Colonic mucosa (tissue), 4 donors: ENCODE measurements around the gene SDR39U1. TPM values are rescaled to one million over a fixed set of nuclear protein-coding genes. Genes with fewer than 3 reads are reported as not detected.

Experiments used
- DNase-seq: peaks from one replicate; pipeline ENCODE4 v3.0.0-alpha.2; 2020
- H3K27ac ChIP-seq: fragments of 200-600 bp; one replicate; pipeline ENCODE4 v1.8.0; 2021
- H3K27me3 ChIP-seq: fragments of 200-600 bp; one replicate; pipeline ENCODE4 v1.8.0; 2021
- H3K36me3 ChIP-seq: fragments of 200-600 bp; one replicate; pipeline ENCODE4 v1.8.0; 2021
- H3K4me1 ChIP-seq: fragments of 200-600 bp; one replicate; pipeline ENCODE4 v1.8.0; 2021; ENCODE audit warnings: mild to moderate bottlenecking
- H3K4me3 ChIP-seq: fragments of 200-600 bp; one replicate; pipeline ENCODE4 v1.8.0; 2021
- H3K9ac ChIP-seq, 2 donors: one replicate each; pipeline ENCODE4 v1.7.0; 2013; ENCODE audit warnings: control low read depth in 2 of 2, low read depth in 2 of 2, low read length in 2 of 2
- H3K9me3 ChIP-seq: fragments of 200-600 bp; one replicate; pipeline ENCODE4 v1.8.0; 2021
- intact Hi-C: fragments of 100-400 bp; cut with DNase I; formaldehyde crosslinking; loops from one replicate; pipeline ENCODE4 v1.14.1; 2022
- total RNA-seq, 2 donors: library from RNA; stranded (reverse); fragmentation: NEBNext Ultra II Directional in 1 of 2; extraction: Animal tissue kit (Norgen Biotek cat#: 25700) in 1 of 2; gene quantifications; one replicate each; pipeline ENCODE4 v1.2.1, GENCODE V29; 2021
- TF ChIP-seq, protein P1 (sequence below): fragments of 200-600 bp; IDR thresholded peaks from one replicate; pipeline ENCODE4 v1.8.0; 2022; ENCODE audit warnings: antibody characterized with exemption, mild to moderate bottlenecking
- donor health status: healthy.
- donor health status: DM: no; HTN: no; CAD: no.
- donor health status: DM: no; HTN: no; CAD: no.

The SDR39U1 gene
- total RNA-seq, 2 donors from 2014 or later = 32.5 to 40.9 TPM

DNA sequence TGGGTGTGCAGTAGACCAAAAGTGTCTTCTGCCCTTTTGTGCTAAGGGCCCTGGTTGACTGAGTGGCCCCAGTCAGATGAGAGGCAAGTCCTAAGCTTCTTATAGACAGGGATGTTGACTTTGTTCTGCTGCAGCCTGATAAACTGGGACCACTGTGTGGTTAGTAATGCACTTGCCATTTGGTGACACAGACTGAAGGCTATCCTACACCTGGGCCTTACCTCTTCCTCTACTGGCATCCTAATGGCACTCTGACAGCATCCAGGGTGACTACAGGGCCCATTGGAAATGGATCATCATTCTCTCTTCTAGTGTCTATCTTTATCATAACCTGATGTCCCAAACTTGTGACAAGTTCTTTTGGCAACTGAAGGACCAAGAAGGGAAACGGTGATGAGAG is 3.3 kb downstream of the SDR39U1 start:
- TF ChIP-seq, protein P1, sequence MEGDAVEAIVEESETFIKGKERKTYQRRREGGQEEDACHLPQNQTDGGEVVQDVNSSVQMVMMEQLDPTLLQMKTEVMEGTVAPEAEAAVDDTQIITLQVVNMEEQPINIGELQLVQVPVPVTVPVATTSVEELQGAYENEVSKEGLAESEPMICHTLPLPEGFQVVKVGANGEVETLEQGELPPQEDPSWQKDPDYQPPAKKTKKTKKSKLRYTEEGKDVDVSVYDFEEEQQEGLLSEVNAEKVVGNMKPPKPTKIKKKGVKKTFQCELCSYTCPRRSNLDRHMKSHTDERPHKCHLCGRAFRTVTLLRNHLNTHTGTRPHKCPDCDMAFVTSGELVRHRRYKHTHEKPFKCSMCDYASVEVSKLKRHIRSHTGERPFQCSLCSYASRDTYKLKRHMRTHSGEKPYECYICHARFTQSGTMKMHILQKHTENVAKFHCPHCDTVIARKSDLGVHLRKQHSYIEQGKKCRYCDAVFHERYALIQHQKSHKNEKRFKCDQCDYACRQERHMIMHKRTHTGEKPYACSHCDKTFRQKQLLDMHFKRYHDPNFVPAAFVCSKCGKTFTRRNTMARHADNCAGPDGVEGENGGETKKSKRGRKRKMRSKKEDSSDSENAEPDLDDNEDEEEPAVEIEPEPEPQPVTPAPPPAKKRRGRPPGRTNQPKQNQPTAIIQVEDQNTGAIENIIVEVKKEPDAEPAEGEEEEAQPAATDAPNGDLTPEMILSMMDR = no peak

DNA sequence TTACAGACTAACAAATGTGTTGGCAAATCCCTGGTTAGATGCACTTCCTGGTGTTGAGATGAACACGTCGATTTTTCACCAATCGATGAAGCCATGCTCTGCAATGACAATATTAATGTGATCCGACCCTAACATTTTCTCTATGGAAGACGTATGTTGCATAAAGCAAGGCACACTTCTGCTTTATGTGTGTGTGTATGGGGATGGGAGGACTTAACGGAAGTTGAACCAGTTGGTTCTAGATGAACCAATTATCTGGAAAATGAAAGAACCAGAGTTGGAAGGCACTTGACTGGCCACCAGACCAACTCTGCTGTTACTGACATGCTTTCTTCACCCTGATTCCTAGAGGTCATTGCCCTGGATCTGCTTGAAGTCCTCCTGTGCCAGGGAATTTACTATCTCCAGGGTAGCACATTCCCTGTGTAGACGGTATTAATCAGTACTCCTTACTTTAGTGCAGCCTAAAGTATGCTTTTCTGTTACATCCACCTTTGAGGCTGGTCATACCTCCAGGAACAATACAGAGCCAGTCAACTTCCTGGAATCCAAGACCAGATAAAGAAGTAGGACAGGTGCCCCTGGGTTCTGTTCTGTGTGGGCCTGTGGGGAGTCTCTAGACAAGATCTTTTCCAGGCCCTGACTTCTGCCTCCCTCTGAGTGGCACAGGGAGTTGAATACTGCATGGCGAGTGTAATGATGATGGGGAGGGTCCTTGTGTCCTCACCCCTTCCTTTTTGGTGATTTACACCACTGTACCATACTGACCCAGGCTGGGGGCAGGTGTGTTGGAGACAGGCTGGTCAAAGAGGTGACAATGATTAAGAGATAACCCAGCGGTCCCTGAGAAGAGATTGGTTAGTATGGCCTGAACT is 4.1 kb downstream of the SDR39U1 start:
- intact Hi-C loops = loop anchor here (2.0 to 10.0 kb wide), 2 partner anchors 106 to 194 kb away; partner anchors contain the start of gene TINF2
- Histone ChIP-seq H3K36me3 (peaks cover 20% of the 10 kb centered on the region), H3K27me3 (no peaks in the 10 kb centered on the region), H3K4me1 (peaks cover 25% of the 10 kb centered on the region), H3K4me3 (no peak overlapping the region), H3K9ac (no peak overlapping the region), H3K27ac (no peak overlapping the region), H3K9me3 (no peaks in the 10 kb centered on the region)
- no peak for DNase-seq
- TF ChIP-seq, protein P1 = no peak

More for the DNA sequence above, 3.3 kb downstream of the SDR39U1 start:
- Histone ChIP-seq H3K9ac (no peak overlapping the region), H3K4me1 (peaks cover 27% of the 10 kb centered on the region), H3K36me3 (peaks cover 18% of the 10 kb centered on the region), H3K9me3 (no peaks in the 10 kb centered on the region), H3K27me3 (no peaks in the 10 kb centered on the region), H3K27ac (no peak overlapping the region), H3K4me3 (no peak overlapping the region)
- intact Hi-C loops = loop anchor here (2.0 to 10.0 kb wide), 2 partner anchors 106 to 194 kb away; partner anchors contain the start of gene TINF2
- no peak for DNase-seq

DNA sequence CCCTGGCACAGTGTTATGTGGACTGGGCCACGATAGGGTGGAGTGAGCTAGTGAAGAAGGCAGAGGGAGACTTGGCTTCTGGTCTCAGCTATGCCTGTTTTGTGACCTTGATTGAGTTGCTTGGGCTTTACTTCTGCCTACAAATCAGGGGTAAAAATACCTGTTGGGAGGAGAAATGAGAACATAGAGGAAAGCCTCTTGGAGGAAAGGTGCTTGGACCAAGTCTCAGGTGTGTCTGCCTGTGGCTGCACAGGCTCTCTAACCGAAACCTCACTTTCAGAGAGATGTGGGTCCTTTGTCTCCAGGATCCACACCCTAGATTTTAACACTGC is 4.9 kb downstream of the SDR39U1 start:
- intact Hi-C loops = loop anchor here (2.0 to 10.0 kb wide), 2 partner anchors 105 to 193 kb away; partner anchors contain the start of gene TINF2
- Histone ChIP-seq H3K36me3 (peaks cover 26% of the 10 kb centered on the region), H3K27ac (peak overlapping the region; percentile 10), H3K4me1 (peaks cover 23% of the 10 kb centered on the region), H3K4me3 (no peak overlapping the region), H3K27me3 (no peaks in the 10 kb centered on the region), H3K9ac (no peak overlapping the region), H3K9me3 (no peaks in the 10 kb centered on the region)
- DNase-seq = no peak
- TF ChIP-seq, protein P1 = no peak

DNA sequence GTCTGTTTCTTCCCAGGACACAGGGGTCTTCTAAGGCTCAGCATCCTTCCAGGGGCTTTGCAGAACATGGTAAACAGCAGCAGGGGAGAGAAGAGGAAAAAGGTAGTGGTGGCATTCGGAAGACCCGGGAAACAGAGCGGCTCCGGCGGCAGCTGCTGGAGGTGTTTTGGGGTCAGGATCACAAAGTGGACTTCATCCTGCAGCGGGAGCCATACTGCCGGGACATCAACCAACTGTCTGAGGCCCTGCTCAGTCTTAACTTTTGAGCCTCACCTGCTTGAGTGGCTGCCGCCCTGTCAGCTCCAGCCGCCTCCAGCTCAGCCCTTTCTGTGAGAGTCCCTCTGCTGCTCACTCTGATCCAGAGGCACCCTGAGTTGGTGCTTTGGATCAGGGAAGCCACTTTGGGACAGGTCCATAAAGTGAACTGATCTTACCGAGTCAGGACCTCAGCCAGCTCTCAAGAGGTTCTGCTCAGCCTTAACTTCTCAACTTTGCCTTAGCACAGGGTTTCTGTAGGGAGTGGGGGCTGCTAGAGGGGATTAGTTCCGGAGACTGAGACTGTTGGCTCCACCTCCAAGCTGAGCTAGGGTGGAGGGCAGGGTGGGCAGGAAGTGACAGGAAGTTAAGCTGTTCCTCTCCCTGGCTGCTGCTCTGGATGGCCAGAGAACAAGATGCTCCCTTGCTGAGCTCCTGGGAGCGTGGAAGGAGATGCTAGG is 5.4 kb downstream of the SDR39U1 start:
- Histone ChIP-seq H3K4me1 (peaks cover 24% of the 10 kb centered on the region), H3K27me3 (no peaks in the 10 kb centered on the region), H3K36me3 (peaks cover 26% of the 10 kb centered on the region), H3K4me3 (no peak overlapping the region), H3K9me3 (no peaks in the 10 kb centered on the region), H3K27ac (peak overlapping the region; percentile 10), H3K9ac (no peak overlapping the region)
- intact Hi-C loops = loop anchor here (10.0 kb wide), 1 partner anchor 192 kb away; the partner anchor contains the start of gene TINF2
- TF ChIP-seq, protein P1 = no peak
- DNase-seq = no peak

DNA sequence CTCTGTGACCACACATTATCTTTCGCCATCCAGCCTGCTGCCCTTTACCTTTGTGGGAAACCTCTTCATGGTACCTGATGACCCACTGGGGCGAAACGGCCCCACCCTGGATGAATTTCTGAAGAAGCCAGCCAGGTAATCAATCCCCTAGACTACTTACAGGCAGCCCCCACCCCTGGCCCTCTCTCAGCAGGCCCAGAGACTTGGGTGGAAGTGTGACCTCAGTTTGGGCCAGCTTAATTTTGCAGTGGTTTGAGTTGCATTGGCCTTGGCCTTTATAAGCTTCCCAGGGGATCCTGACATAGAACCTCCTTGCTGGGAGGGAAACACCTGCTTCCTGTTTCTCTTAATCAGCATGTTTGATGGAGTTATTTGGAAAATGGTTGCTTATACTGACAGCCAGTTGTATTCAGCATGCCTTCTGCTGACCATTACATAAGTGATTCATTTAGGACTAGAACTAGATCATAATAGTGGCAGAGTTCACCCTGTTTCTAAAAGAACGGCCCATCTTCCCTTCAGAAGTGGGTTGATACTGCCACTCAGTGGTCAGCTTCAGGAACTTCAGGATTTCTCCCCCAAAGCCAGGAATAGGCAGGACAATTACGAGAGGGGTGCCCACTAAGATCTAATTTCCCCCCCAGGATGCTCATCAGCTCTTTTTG is 6.1 kb downstream of the SDR39U1 start:
- intact Hi-C loops = loop anchor here (10.0 kb wide), 1 partner anchor 192 kb away; the partner anchor contains the start of gene TINF2

More for the DNA sequence above, 6.1 kb downstream of the SDR39U1 start:
- Histone ChIP-seq H3K9me3 (no peaks in the 10 kb centered on the region), H3K4me1 (peaks cover 24% of the 10 kb centered on the region), H3K27me3 (no peaks in the 10 kb centered on the region), H3K27ac (no peak overlapping the region), H3K36me3 (peaks cover 29% of the 10 kb centered on the region), H3K4me3 (no peak overlapping the region), H3K9ac (peak overlapping the region in 1 of 2 donors; percentile 52)
- TF ChIP-seq, protein P1 = peak; percentile 75
- no peak for DNase-seq
